H9 (cell line): ENCODE data around the gene DMRT1. TPM values are rescaled to one million over a fixed set of nuclear protein-coding genes. Genes with fewer than 3 reads are reported as not detected.

Experiments used
- DNase-seq: peaks from one replicate; pipeline ENCODE4 v3.0.0-alpha.2; 2017
- H2AFZ ChIP-seq: one replicate; pipeline ENCODE4 v1.6.1; 2013; ENCODE audit warnings: mild to moderate bottlenecking, low read length, control low read depth, moderate library complexity
- H2AK5ac ChIP-seq: 2 replicates; pipeline ENCODE4 v1.6.1; 2013; ENCODE audit warnings: low read length, control low read depth, mixed read lengths; ENCODE audit not compliant: insufficient read length
- H2BK120ac ChIP-seq: one replicate; pipeline ENCODE4 v1.6.1; 2013; ENCODE audit warnings: low read depth, mild to moderate bottlenecking, low read length, control low read depth, inconsistent platforms; ENCODE audit not compliant: poor library complexity, severe bottlenecking
- H2BK12ac ChIP-seq: 2 replicates; pipeline ENCODE4 v1.6.1; 2013; ENCODE audit warnings: low read length, control low read depth, mixed read lengths, low read depth; ENCODE audit not compliant: insufficient read length
- H2BK15ac ChIP-seq: 2 replicates; pipeline ENCODE4 v1.6.1; 2013; ENCODE audit warnings: low read depth, low read length, control low read depth
- H2BK20ac ChIP-seq: one replicate; pipeline ENCODE4 v1.6.1; 2013; ENCODE audit warnings: low read depth, mild to moderate bottlenecking, low read length, control low read depth, inconsistent platforms; ENCODE audit not compliant: poor library complexity, severe bottlenecking
- H2BK5ac ChIP-seq: 2 replicates; pipeline ENCODE4 v1.6.1; 2013; ENCODE audit warnings: low read length, control low read depth, mixed read lengths; ENCODE audit not compliant: insufficient read length
- H3K14ac ChIP-seq: 2 replicates; pipeline ENCODE4 v1.6.1; 2013; ENCODE audit warnings: low read length, control low read depth; ENCODE audit not compliant: insufficient read depth
- H3K18ac ChIP-seq: 2 replicates; pipeline ENCODE4 v1.6.1; 2013; ENCODE audit warnings: low read depth, mild to moderate bottlenecking, mixed read lengths, low read length, control low read depth; ENCODE audit not compliant: insufficient read length
- H3K23ac ChIP-seq: 2 replicates; pipeline ENCODE4 v1.6.1; 2013; ENCODE audit warnings: low read length, control low read depth, mixed read lengths, low read depth; ENCODE audit not compliant: insufficient read length
- H3K23me2 ChIP-seq: 2 replicates; pipeline ENCODE4 v1.6.1; 2013; ENCODE audit warnings: low read depth, mild to moderate bottlenecking, mixed read lengths, low read length, control low read depth; ENCODE audit not compliant: insufficient read length, poor library complexity, severe bottlenecking
- H3K27ac ChIP-seq: 2 replicates; pipeline ENCODE4 v1.5.1; 2013; ENCODE audit warnings: low read length, control low read depth, mixed read lengths, low read depth; ENCODE audit not compliant: insufficient read length
- H3K27me3 ChIP-seq: 2 replicates; pipeline ENCODE4 v1.6.1; 2013; ENCODE audit warnings: low read length, control low read depth, inconsistent platforms; ENCODE audit not compliant: insufficient read depth
- H3K4ac ChIP-seq: 2 replicates; pipeline ENCODE4 v1.6.1; 2013; ENCODE audit warnings: low read depth, mild to moderate bottlenecking, control low read depth, inconsistent platforms, low read length, moderate library complexity
- H3K4me1 ChIP-seq: 2 replicates; pipeline ENCODE4 v1.6.1; 2013; ENCODE audit warnings: low read length, control low read depth, inconsistent platforms; ENCODE audit not compliant: insufficient read depth
- H3K4me2 ChIP-seq: 2 replicates; pipeline ENCODE4 v1.6.1; 2013; ENCODE audit warnings: low read length, control low read depth, mixed read lengths; ENCODE audit not compliant: insufficient read length, insufficient read depth
- H3K56ac ChIP-seq: 2 replicates; pipeline ENCODE4 v1.6.1; 2013; ENCODE audit warnings: low read depth, mild to moderate bottlenecking, mixed read lengths, low read length, control low read depth; ENCODE audit not compliant: insufficient read length
- H3K79me1 ChIP-seq: 2 replicates; pipeline ENCODE4 v1.6.1; 2013; ENCODE audit warnings: low read depth, mild to moderate bottlenecking, moderate library complexity, low read length, control low read depth, inconsistent platforms; ENCODE audit not compliant: insufficient read depth, poor library complexity, severe bottlenecking
- H3K79me2 ChIP-seq: 2 replicates; pipeline ENCODE4 v1.6.1; 2013; ENCODE audit warnings: low read length, control low read depth, inconsistent platforms; ENCODE audit not compliant: insufficient read depth
- H3K9ac ChIP-seq: 2 replicates; pipeline ENCODE4 v1.6.1; 2013; ENCODE audit warnings: low read length, control low read depth, mixed read lengths; ENCODE audit not compliant: insufficient read length; ENCODE audit errors: extremely low read depth
- H3K9me3 ChIP-seq: one replicate; pipeline ENCODE4 v1.6.1; 2013; ENCODE audit warnings: low read depth, low read length, inconsistent platforms; ENCODE audit not compliant: control insufficient read depth
- H3T11ph ChIP-seq: one replicate; pipeline ENCODE4 v1.6.1; 2013; ENCODE audit warnings: mild to moderate bottlenecking, low read length, control low read depth, inconsistent platforms
- H4K20me1 ChIP-seq: one replicate; pipeline ENCODE4 v1.6.1; 2013; ENCODE audit not compliant: control insufficient read depth, insufficient read length, insufficient read depth
- H4K5ac ChIP-seq: 2 replicates; pipeline ENCODE4 v1.6.1; 2013; ENCODE audit warnings: low read depth, mild to moderate bottlenecking, mixed read lengths, low read length, control low read depth; ENCODE audit not compliant: insufficient read length
- H4K8ac ChIP-seq: replicated peaks from 2 replicates; pipeline ENCODE4 v1.6.1; 2013; ENCODE audit warnings: low read length, control low read depth, mixed read lengths, low read depth; ENCODE audit not compliant: insufficient read length
- H4K91ac ChIP-seq: 2 replicates; pipeline ENCODE4 v1.6.1; 2013; ENCODE audit warnings: low read depth, mild to moderate bottlenecking, moderate library complexity, mixed read lengths, low read length, control low read depth; ENCODE audit not compliant: insufficient read length
- H3K27ac Mint-ChIP-seq, 3 experiments: 2 replicates in 2 of 3; 3 replicates in 1 of 3; pipeline ENCODE4 v1.8.0; 2020 to 2021; ENCODE audit warnings: mixed read lengths in 3 of 3, mild to moderate bottlenecking in 1 of 3, moderate library complexity in 1 of 3
- H3K27me3 Mint-ChIP-seq: 2 replicates; pipeline ENCODE4 v1.8.0; 2021; ENCODE audit warnings: low read depth, mild to moderate bottlenecking, moderate library complexity, mixed read lengths
- H3K36me3 Mint-ChIP-seq, 3 experiments: 2 replicates in 2 of 3; 3 replicates in 1 of 3; pipeline ENCODE4 v1.8.0; 2020 to 2021; ENCODE audit warnings: low read depth in 3 of 3, mixed read lengths in 3 of 3; ENCODE audit not compliant: insufficient read depth in 1 of 3
- H3K4me1 Mint-ChIP-seq, 2 experiments: 2 replicates each; pipeline ENCODE4 v1.8.0; 2020; ENCODE audit warnings: mixed read lengths in 2 of 2
- H3K4me3 Mint-ChIP-seq, 2 experiments: 2 replicates in 1 of 2; 3 replicates in 1 of 2; pipeline ENCODE4 v1.8.0; 2020 to 2021; ENCODE audit warnings: mild to moderate bottlenecking in 2 of 2, mixed read lengths in 2 of 2, moderate library complexity in 1 of 2
- H3K9me3 Mint-ChIP-seq, 2 experiments: 2 replicates in 1 of 2; 3 replicates in 1 of 2; pipeline ENCODE4 v1.8.0; 2020; ENCODE audit warnings: mild to moderate bottlenecking in 2 of 2, mixed read lengths in 2 of 2, moderate library complexity in 1 of 2
- whole genome bisulfite sequencing: extraction: QIAGEN DNeasy Blood & Tissue Kit; methylation state at CpG from one replicate; pipeline ENCODE4 v1.1.7; 2013; ENCODE audit warnings: missing lambda C conversion rate, low lambda C conversion rate, mixed read lengths; ENCODE audit not compliant: insufficient read length; ENCODE audit errors: extremely low coverage; 5-methylcytosine and 5-hydroxymethylcytosine counted together
- total RNA-seq: library from RNA; stranded (reverse); gene quantifications from 2 replicates; pipeline ENCODE4 v1.2.1, GENCODE V29; 2021
- TF ChIP-seq, protein P1 (sequence below): fragments of 200-600 bp; sonication (generic); conservative IDR thresholded peaks from 3 replicates; pipeline ENCODE4 v1.8.0; 2021; ENCODE audit warnings: antibody characterized with exemption, mild to moderate bottlenecking

The DMRT1 gene
- total RNA-seq, 1 experiment from 2014 or later = not detected

- no peak overlapping the region for H3K23ac ChIP-seq
- H3K23me2 ChIP-seq = peaks cover 29% of the 10 kb centered on the region
- H4K8ac ChIP-seq = no peak overlapping the region
- H3K27me3 ChIP-seq = peaks cover 75% of the 10 kb centered on the region
- H3K4me1 ChIP-seq = peaks cover 2% of the 10 kb centered on the region; the same call in 1 of the 2 replicates
- H3K4me1 Mint-ChIP-seq = peaks cover 40 to 58% of the 10 kb centered on the region in 2 experiments
- H3K36me3 Mint-ChIP-seq = no peaks in the 10 kb centered on the region; a peak in 1 of 7 replicates
- H2BK120ac ChIP-seq = no peak overlapping the region
- H3K18ac ChIP-seq = no peak overlapping the region
- no peak overlapping the region for H2BK12ac ChIP-seq
- no peak overlapping the region for H3T11ph ChIP-seq
- H4K20me1 ChIP-seq = no peaks in the 10 kb centered on the region
- H3K9ac ChIP-seq = no peak overlapping the region
- H4K5ac ChIP-seq = no peak overlapping the region
- TF ChIP-seq, protein P1, sequence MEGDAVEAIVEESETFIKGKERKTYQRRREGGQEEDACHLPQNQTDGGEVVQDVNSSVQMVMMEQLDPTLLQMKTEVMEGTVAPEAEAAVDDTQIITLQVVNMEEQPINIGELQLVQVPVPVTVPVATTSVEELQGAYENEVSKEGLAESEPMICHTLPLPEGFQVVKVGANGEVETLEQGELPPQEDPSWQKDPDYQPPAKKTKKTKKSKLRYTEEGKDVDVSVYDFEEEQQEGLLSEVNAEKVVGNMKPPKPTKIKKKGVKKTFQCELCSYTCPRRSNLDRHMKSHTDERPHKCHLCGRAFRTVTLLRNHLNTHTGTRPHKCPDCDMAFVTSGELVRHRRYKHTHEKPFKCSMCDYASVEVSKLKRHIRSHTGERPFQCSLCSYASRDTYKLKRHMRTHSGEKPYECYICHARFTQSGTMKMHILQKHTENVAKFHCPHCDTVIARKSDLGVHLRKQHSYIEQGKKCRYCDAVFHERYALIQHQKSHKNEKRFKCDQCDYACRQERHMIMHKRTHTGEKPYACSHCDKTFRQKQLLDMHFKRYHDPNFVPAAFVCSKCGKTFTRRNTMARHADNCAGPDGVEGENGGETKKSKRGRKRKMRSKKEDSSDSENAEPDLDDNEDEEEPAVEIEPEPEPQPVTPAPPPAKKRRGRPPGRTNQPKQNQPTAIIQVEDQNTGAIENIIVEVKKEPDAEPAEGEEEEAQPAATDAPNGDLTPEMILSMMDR = no peak
- H2BK15ac ChIP-seq = no peak overlapping the region
- peak; percentile 87 for DNase-seq
- no peak overlapping the region for H4K91ac ChIP-seq
- peak overlapping the region; percentile 72 to 82 for H3K4me3 Mint-ChIP-seq
- H2BK20ac ChIP-seq = no peak overlapping the region
- peaks cover 0 to 2% of the 10 kb centered on the region in 2 experiments; a peak in 4 of 5 replicates for H3K9me3 Mint-ChIP-seq
- no peaks in the 10 kb centered on the region for H3K9me3 ChIP-seq
- peak overlapping the region; percentile 66 for H2AFZ ChIP-seq
- H3K56ac ChIP-seq = no peak overlapping the region
- H2BK5ac ChIP-seq = no peak overlapping the region
- H3K4ac ChIP-seq = no peak overlapping the region
- H3K27ac Mint-ChIP-seq = no peak overlapping the region
- H3K27me3 Mint-ChIP-seq = peaks cover 98% of the 10 kb centered on the region
- no CpG with 5 or more reads among the region's 42 CpGs for WGBS
- H3K79me2 ChIP-seq = no peaks in the 10 kb centered on the region
- no peak overlapping the region for H3K14ac ChIP-seq
- H3K27ac ChIP-seq = no peak overlapping the region
- no peak overlapping the region for H2AK5ac ChIP-seq
- H3K79me1 ChIP-seq = no peaks in the 10 kb centered on the region
- peak overlapping the region; percentile 90 for H3K4me2 ChIP-seq
Observed at GRCh38 chr9:971901-972500, 130.5 kb downstream of the DMRT1 start.
